Liver (tissue), 9 donors: ENCODE results near the gene LAT. TPM values are rescaled to one million over a fixed set of nuclear protein-coding genes. Genes with fewer than 3 reads are reported as not detected.
"Not testable (repeated sequence)": the region's sequence is repeated elsewhere in the genome, so short reads cannot be mapped to it uniquely, and the experiment has no call there.

Source experiments
- DNase-seq: peaks from one replicate; pipeline ENCODE4 v3.0.0-alpha.2; 2017; ENCODE audit warnings: low spot score
- H3K27ac ChIP-seq, 2 donors: one replicate each; pipeline ENCODE4 v1.7.0; 2013; ENCODE audit warnings: inconsistent platforms in 2 of 2, low read length in 2 of 2, control low read depth in 1 of 2, low read depth in 1 of 2, mild to moderate bottlenecking in 1 of 2
- H3K27me3 ChIP-seq, 4 donors: one replicate each; pipeline versions ENCODE4 v1.6.1 to v1.7.0; 2013; ENCODE audit warnings: low read length in 3 of 4, inconsistent platforms in 1 of 4, mild to moderate bottlenecking in 1 of 4, moderate library complexity in 1 of 4; ENCODE audit not compliant: control insufficient read depth in 4 of 4, insufficient read depth in 4 of 4
- H3K36me3 ChIP-seq, 4 donors: one replicate each; pipeline versions ENCODE4 v1.6.1 to v1.7.0; 2013; ENCODE audit warnings: low read length in 3 of 4, mild to moderate bottlenecking in 3 of 4, low read depth in 1 of 4, moderate library complexity in 1 of 4; ENCODE audit not compliant: control insufficient read depth in 4 of 4, insufficient read depth in 3 of 4
- H3K4me1 ChIP-seq, 4 donors: one replicate each; pipeline versions ENCODE4 v1.6.1 to v1.7.0; 2013; ENCODE audit warnings: low read length in 3 of 4, mild to moderate bottlenecking in 3 of 4, moderate library complexity in 1 of 4; ENCODE audit not compliant: control insufficient read depth in 4 of 4, insufficient read depth in 4 of 4
- H3K4me3 ChIP-seq, 3 donors: one replicate each; pipeline versions ENCODE4 v1.6.1 to v1.7.0; 2013; ENCODE audit warnings: low read length in 3 of 3, control low read depth in 1 of 3, low read depth in 1 of 3, mild to moderate bottlenecking in 1 of 3
- H3K9ac ChIP-seq, 2 donors: one replicate each; pipeline ENCODE4 v1.7.0; 2013; ENCODE audit warnings: low read length in 2 of 2, mild to moderate bottlenecking in 2 of 2, moderate library complexity in 2 of 2, control low read depth in 1 of 2, low read depth in 1 of 2
- H3K9me3 ChIP-seq, 4 donors: one replicate each; pipeline versions ENCODE4 v1.6.1 to v1.7.0; 2013; ENCODE audit warnings: low read length in 3 of 4; ENCODE audit not compliant: control insufficient read depth in 4 of 4
- EGR1 ChIP-seq, 2 donors: IDR thresholded peaks; 2 replicates each; pipeline ENCODE4 v1.6.1; 2016 to 2018; ENCODE audit warnings: antibody characterized with exemption in 2 of 2, low read depth in 2 of 2
- FOXA1 ChIP-seq: IDR thresholded peaks from 2 replicates; pipeline ENCODE4 v1.6.1; 2016; ENCODE audit warnings: antibody characterized with exemption
- GABPA ChIP-seq, 2 donors: IDR thresholded peaks in 1 of 2; conservative IDR thresholded peaks in 1 of 2; 2 replicates each; pipeline ENCODE4 v1.6.1; 2016; ENCODE audit warnings: antibody characterized with exemption in 2 of 2, mild to moderate bottlenecking in 1 of 2, moderate library complexity in 1 of 2
- HNF4A ChIP-seq, 2 donors: conservative IDR thresholded peaks; 2 replicates each; pipeline ENCODE4 v1.6.1; 2016; ENCODE audit warnings: antibody characterized with exemption in 2 of 2, mild to moderate bottlenecking in 2 of 2
- HNF4G ChIP-seq: IDR thresholded peaks from 2 replicates; pipeline ENCODE4 v1.6.1; 2016; ENCODE audit warnings: antibody characterized with exemption
- JUND ChIP-seq, 2 donors: IDR thresholded peaks; 2 replicates each; pipeline ENCODE4 v1.6.1; 2016; ENCODE audit warnings: antibody characterized with exemption in 2 of 2
- NR2F2 ChIP-seq: IDR thresholded peaks from 2 replicates; pipeline ENCODE4 v1.6.1; 2016; ENCODE audit warnings: antibody characterized with exemption
- RXRA ChIP-seq, 2 donors: IDR thresholded peaks; 2 replicates each; pipeline ENCODE4 v1.6.1; 2017 to 2018; ENCODE audit warnings: antibody characterized with exemption in 2 of 2, mild to moderate bottlenecking in 1 of 2
- SP1 ChIP-seq: IDR thresholded peaks from 2 replicates; pipeline ENCODE4 v1.6.1; 2018; ENCODE audit warnings: antibody characterized with exemption, mild to moderate bottlenecking
- TAF1 ChIP-seq: conservative IDR thresholded peaks from 2 replicates; pipeline ENCODE4 v1.6.1; 2016; ENCODE audit warnings: antibody characterized with exemption, mild to moderate bottlenecking
- WGBS: extraction: QIAGEN DNeasy Blood & Tissue Kit; methylation state at CpG from one replicate; pipeline ENCODE4 v1.1.7; 2013; 5-methylcytosine and 5-hydroxymethylcytosine counted together
- polyA plus RNA-seq, 2 donors: library from polyadenylated mRNA; stranded (reverse) in 1 of 2; unstranded in 1 of 2; fragments of 200-250 nt in 1 of 2; fragments of >200 nt in 1 of 2; fragmentation: Nextera tagmentation in 1 of 2; extraction: Ambion mirVana in 1 of 2; gene quantifications; one replicate each; pipeline versions ENCODE4 v1.2.1 to v1.2.3, GENCODE V29; 2013 to 2015
- total RNA-seq, 2 donors: library from RNA; depleted of rRNA; stranded (reverse); fragments of >200 nt; gene quantifications; one replicate each; pipeline ENCODE4 v1.2.3, GENCODE V29; 2014
- TF ChIP-seq, protein P1 (sequence below): IDR thresholded peaks from 2 replicates; pipeline ENCODE4 v1.6.1; 2016; ENCODE audit warnings: antibody characterized with exemption
- TF ChIP-seq, protein P2 (sequence below): IDR thresholded peaks from 2 replicates; pipeline ENCODE4 v1.6.1; 2016; ENCODE audit warnings: antibody characterized with exemption, mild to moderate bottlenecking
- TF ChIP-seq, protein P3 (sequence below): IDR thresholded peaks from 2 replicates; pipeline ENCODE4 v1.6.1; 2016; ENCODE audit warnings: antibody characterized with exemption
- TF ChIP-seq, protein P4 (sequence below): IDR thresholded peaks from 2 replicates; pipeline ENCODE4 v1.6.1; 2016; ENCODE audit warnings: antibody characterized with exemption
- donor health status: healthy.
- donor health status: healthy.
- donor health status: healthy.
- donor health status: healthy.
- donor health status: healthy.

The LAT gene
- total and polyA plus RNA-seq, 4 donors: 1.3 to 2.3 (median 1.6) TPM

DNA sequence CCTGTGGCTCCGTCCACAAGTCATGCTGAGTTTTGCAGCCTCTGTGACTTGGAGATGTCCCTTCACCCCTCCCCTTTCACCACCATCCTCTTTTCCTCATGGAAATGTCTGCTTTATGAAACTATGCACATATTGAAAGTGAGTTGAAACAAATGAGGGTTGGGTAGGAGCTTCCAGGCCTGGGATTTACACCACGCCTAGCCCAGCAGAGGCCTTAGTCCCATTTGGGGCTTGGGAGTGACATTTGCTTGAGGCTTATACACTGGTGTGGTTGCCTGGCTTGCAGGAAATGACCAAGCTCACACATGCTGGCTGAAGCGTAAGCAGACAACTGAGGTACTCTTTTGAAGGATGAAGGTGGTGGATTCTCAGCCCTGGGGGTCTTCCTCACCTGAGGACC is 20.8 kb upstream of the LAT start:
- Histone ChIP-seq H3K4me1 (no peaks in the 10 kb centered on the region), H3K27me3 (no peaks in the 10 kb centered on the region), H3K4me3 (no peak overlapping the region), H3K27ac (no peak overlapping the region), H3K36me3 (peaks cover 10 to 44% (median 27%) of the 10 kb centered on the region in 4 donors), H3K9me3 (no peaks in the 10 kb centered on the region), H3K9ac (no peak overlapping the region)
- DNase-seq: no peak
- TF ChIP-seq, protein P1, sequence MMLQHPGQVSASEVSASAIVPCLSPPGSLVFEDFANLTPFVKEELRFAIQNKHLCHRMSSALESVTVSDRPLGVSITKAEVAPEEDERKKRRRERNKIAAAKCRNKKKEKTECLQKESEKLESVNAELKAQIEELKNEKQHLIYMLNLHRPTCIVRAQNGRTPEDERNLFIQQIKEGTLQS: no peak
- TF ChIP-seq GABPA (IDR thresholded peaks at IDR 0.05 in 1 of 2, conservative IDR thresholded peaks at IDR 0.05 in 1 of 2) (no peak), RXRA (IDR thresholded peaks at IDR 0.05) (no peak), HNF4G (no peak), HNF4A (conservative IDR thresholded peaks at IDR 0.05) (no peak), EGR1 (IDR thresholded peaks at IDR 0.05; ENCODE audit: low read depth in 2 of 2) (no peak), SP1 (no peak)
- TF ChIP-seq, protein P2, sequence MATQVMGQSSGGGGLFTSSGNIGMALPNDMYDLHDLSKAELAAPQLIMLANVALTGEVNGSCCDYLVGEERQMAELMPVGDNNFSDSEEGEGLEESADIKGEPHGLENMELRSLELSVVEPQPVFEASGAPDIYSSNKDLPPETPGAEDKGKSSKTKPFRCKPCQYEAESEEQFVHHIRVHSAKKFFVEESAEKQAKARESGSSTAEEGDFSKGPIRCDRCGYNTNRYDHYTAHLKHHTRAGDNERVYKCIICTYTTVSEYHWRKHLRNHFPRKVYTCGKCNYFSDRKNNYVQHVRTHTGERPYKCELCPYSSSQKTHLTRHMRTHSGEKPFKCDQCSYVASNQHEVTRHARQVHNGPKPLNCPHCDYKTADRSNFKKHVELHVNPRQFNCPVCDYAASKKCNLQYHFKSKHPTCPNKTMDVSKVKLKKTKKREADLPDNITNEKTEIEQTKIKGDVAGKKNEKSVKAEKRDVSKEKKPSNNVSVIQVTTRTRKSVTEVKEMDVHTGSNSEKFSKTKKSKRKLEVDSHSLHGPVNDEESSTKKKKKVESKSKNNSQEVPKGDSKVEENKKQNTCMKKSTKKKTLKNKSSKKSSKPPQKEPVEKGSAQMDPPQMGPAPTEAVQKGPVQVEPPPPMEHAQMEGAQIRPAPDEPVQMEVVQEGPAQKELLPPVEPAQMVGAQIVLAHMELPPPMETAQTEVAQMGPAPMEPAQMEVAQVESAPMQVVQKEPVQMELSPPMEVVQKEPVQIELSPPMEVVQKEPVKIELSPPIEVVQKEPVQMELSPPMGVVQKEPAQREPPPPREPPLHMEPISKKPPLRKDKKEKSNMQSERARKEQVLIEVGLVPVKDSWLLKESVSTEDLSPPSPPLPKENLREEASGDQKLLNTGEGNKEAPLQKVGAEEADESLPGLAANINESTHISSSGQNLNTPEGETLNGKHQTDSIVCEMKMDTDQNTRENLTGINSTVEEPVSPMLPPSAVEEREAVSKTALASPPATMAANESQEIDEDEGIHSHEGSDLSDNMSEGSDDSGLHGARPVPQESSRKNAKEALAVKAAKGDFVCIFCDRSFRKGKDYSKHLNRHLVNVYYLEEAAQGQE: no peak
- TF ChIP-seq, protein P3, sequence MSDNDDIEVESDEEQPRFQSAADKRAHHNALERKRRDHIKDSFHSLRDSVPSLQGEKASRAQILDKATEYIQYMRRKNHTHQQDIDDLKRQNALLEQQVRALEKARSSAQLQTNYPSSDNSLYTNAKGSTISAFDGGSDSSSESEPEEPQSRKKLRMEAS: no peak
- WGBS: 96% methylated on average over 3 of the region's 3 CpGs

DNA sequence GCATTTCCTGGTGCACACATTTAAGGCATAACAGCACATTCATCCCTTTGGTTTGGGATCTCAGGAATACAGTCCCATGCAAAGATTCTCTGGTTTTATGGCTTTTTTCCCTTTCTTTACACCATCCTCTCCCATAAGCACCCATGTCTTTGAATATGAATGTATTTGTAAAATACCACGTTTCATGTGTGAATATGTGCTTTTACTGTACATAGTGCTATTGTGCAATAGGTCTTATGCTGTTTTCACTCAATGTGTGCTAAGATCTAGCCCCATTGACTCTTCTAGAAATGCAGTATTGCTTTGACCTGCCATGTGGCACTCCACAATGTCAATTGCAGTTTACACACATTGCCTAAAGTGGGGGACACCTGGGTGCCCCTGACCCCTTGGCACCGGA is 20.4 kb upstream of the LAT start:
- no peak for DNase-seq
- Histone ChIP-seq H3K9ac (no peak overlapping the region), H3K27me3 (no peaks in the 10 kb centered on the region), H3K4me3 (no peak overlapping the region), H3K4me1 (no peaks in the 10 kb centered on the region), H3K36me3 (peaks cover 10 to 42% (median 27%) of the 10 kb centered on the region in 4 donors), H3K27ac (no peak overlapping the region), H3K9me3 (no peaks in the 10 kb centered on the region)
- TF ChIP-seq TAF1: no peak
- WGBS: 88% methylated on average over 2 of the region's 2 CpGs

DNA sequence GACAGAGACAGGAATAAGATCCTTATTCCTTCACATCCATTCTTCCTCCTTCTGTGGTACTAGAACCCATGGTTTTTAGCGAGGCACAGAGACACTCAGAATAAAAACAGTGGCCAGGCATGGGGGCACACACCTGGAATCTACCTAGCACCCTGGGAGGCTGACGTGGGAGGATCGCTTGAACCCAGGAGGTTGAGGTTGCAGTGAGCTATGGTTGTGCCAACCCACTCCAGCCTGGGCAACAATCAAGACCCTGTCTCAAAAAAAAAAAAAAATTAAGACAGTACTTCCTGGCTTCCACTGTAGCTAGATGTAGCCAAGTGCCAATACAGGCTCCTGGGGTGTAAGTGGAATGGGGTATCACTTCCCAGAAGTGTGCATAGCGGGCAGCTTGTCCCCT is 17.7 kb upstream of the LAT start:
- no peak overlapping the region for H3K27ac ChIP-seq
- H3K9ac ChIP-seq: no peak overlapping the region
- no peaks in the 10 kb centered on the region for H3K4me1 ChIP-seq
- TF ChIP-seq, protein P2: no peak
- TF ChIP-seq NR2F2: no peak
- no peak for TF ChIP-seq JUND (IDR thresholded peaks at IDR 0.05)
- TF ChIP-seq SP1: no peak
- no peak for TF ChIP-seq TAF1
- TF ChIP-seq, protein P4, sequence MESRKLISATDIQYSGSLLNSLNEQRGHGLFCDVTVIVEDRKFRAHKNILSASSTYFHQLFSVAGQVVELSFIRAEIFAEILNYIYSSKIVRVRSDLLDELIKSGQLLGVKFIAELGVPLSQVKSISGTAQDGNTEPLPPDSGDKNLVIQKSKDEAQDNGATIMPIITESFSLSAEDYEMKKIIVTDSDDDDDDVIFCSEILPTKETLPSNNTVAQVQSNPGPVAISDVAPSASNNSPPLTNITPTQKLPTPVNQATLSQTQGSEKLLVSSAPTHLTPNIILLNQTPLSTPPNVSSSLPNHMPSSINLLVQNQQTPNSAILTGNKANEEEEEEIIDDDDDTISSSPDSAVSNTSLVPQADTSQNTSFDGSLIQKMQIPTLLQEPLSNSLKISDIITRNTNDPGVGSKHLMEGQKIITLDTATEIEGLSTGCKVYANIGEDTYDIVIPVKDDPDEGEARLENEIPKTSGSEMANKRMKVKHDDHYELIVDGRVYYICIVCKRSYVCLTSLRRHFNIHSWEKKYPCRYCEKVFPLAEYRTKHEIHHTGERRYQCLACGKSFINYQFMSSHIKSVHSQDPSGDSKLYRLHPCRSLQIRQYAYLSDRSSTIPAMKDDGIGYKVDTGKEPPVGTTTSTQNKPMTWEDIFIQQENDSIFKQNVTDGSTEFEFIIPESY: no peak
- TF ChIP-seq FOXA1: no peak
- no peak for TF ChIP-seq RXRA (IDR thresholded peaks at IDR 0.05)
- no peak for TF ChIP-seq GABPA (IDR thresholded peaks at IDR 0.05 in 1 of 2, conservative IDR thresholded peaks at IDR 0.05 in 1 of 2)
- TF ChIP-seq, protein P1: no peak
- TF ChIP-seq HNF4A (conservative IDR thresholded peaks at IDR 0.05): no peak
- H3K36me3 ChIP-seq: peaks cover 9 to 28% (median 20%) of the 10 kb centered on the region in 4 donors
- no peaks in the 10 kb centered on the region for H3K9me3 ChIP-seq
- WGBS: 95% methylated on average over 4 of the region's 4 CpGs
- H3K27me3 ChIP-seq: no peaks in the 10 kb centered on the region
- no peak for DNase-seq
- no peak overlapping the region for H3K4me3 ChIP-seq

DNA sequence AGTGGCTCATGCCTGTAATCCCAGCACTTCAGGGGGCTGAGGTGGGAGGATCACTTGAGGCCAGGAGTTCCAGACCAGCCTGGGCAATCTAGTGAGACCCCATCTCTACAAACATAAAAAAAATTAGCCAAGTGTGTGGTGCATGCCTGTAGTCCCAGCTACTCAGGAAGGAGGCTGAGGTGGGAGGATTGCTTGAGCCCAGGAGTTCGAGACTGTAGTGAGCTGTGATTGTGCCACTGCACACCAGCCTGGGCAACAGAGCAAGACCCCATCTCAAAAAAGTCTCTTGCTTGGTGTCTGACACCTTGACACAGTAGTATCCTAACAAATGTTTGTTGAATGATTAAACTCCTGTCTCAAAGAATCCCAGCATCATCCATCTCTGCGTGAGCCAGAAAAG is 15.2 kb upstream of the LAT start:
- not testable (repeated sequence) for H3K36me3 ChIP-seq, H3K27me3 ChIP-seq, H3K27ac ChIP-seq, H3K4me1 ChIP-seq, H3K9ac ChIP-seq, DNase-seq, H3K9me3 ChIP-seq, H3K4me3 ChIP-seq
- 96% methylated on average over 2 of the region's 2 CpGs for WGBS
